GM19023 (cell line): ENCODE measurements around the gene ATP9B.
"Not testable (repeated sequence)": the region's sequence is repeated elsewhere in the genome, so short reads cannot be mapped to it uniquely, and the experiment has no call there.

Experiments used
- ATAC-seq: cut with Tn5 transposase; IDR thresholded peaks from one replicate; pipeline ENCODE4 v1.9.1; 2021; ENCODE audit warnings: mild to moderate bottlenecking, moderate library complexity; ENCODE audit not compliant: unreplicated experiment

The ATP9B gene

GRCh38 chr18:79069717-79070151 lies 540 bp downstream of the ATP9B start:
- no peak for ATAC-seq

DNA sequence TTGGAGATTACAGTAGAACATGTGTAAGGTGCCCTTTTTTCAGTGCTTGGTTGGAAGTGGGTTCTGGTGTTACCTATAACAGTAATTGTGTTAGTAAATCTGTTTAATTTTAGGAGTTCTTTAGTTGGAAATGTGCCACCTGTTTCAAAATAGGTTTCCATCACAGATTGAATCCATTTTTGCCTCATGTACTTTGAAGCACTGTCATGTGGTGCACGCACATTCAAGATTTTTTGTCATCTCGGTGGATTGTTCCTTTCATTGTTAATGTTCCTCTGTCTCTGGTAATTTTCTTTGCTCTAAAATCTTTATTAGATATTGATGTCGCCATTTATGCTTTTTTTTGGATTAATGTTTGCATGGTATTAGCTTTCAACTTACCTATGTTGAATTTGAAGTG lies 1.3 kb downstream of the ATP9B start:
- ATAC-seq = no peak

DNA sequence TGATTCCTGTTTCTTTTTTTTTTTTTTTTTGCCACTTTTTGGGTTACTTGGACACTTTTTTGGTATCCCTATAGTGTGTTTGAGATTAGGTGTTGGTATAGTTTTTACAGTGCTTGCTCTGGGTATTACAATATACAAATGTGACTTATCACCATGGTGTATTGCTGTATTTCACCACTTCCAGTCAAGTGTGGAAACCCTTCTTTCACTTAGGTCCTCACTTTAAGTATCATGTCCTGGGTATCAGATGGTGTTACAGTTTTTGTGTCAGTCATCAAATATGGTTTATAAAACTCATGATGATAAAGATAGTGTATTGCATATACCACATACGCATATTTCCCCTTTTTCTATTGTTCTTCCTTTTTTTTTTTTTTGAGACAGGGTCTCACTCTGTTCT lies 1.8 kb downstream of the ATP9B start:
- ATAC-seq = no peak

DNA sequence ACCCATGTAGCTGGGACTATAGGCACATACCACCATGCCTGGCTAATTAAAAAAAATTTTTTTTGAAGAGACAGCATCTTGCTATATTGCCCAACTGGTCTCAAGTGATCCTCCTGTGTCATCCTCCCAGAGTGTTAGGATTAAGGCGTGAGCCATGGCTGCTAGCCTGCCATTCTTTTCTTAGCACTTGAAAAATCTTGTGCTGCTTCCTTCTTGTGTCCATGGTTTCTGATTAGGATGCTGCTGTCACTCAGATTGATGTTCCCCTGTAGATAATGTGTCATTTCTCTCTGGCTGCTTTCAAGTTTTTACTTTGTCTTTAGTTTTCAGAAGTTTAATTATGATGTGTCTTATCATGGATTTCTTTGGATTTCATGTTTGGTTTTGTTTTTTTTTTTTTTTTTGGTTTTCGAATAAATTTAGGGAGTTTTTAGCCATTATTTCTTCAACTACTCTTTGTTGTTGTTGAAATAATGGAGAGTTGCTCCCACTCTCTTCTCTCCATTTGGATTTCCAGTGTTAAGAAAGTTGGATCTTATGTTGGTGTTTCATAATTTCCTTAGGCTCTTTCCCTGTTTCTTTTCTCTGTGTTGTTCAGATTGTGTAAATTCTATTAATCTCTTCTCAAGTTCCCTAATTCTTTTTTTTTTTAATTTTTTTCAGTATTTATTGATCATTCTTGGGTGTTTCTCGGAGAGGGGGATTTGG lies 2.5 kb downstream of the ATP9B start:
- ATAC-seq = no peak

GRCh38 chr18:79072655-79073054 lies 3.5 kb downstream of the ATP9B start:
- ATAC-seq = not testable (repeated sequence)

DNA sequence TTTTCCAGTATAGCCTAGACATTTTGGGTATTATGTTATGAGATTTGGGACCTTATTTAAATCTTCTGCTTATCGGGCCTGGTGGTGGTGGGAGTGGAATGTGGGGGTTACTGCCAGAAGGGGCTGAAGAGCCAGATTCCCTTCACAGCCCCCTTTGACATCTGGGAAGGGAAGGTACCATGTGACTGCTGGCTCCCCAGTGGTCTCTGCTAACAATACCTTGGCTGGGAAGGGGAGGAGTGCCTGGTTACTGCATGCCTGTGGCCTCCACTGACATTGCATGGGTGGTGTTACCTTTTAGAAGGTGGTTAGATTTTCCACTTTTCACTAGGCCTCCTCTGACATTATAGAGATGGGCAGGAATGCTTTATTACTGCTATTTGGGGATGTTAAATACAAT lies 8.0 kb downstream of the ATP9B start:
- ATAC-seq = no peak

GRCh38 chr18:79078791-79079190 lies 9.6 kb downstream of the ATP9B start:
- not testable (repeated sequence) for ATAC-seq

GRCh38 chr18:79092874-79093273 lies 23.7 kb downstream of the ATP9B start:
- no peak for ATAC-seq

GRCh38 chr18:79093986-79094385 lies 24.8 kb downstream of the ATP9B start:
- ATAC-seq = no peak

DNA sequence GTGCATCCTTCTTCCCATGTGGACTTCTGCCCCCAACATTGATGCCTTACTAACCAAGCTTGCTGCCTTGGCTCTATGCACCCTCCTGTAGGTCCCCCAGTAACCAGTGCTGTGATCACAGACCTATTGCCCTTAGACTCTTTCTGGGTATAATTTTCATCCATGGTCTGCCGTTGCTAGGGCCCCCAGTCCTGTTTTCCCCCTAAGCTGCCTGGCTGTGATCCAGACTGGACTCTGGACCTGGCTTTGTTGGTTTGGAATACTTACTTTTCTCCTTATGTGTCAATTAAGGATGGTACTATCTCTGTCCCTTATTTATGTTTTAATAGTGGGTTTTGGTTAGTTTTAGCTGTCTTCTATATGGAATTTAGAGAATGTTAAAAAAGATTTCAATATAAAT lies 26.0 kb downstream of the ATP9B start:
- no peak for ATAC-seq

- ATAC-seq = no peak
Observed at GRCh38 chr18:79100944-79101343, 31.8 kb downstream of the ATP9B start.

- no peak for ATAC-seq
Observed at GRCh38 chr18:79102886-79103285, 33.7 kb downstream of the ATP9B start.

GRCh38 chr18:79104137-79104536 lies 34.9 kb downstream of the ATP9B start:
- ATAC-seq = no peak

DNA sequence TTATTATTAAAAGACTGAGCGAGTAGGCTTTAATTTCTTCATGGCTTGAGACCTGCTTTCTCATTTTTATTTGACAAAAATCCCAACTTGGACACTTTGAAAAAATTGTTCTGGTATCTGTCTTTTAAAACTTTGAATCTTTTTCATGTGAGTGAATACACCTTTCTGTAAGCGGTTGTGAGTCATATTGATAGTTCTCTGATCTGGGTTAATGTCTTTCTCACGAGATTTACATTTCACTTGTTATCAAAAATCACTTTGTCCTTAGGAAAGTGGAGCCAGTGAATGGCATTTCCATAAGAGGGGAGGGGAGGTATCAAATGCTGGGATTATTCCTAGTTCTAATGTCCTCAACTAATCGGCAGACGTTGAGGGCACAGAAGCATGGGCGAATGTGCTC lies 36.3 kb downstream of the ATP9B start:
- ATAC-seq = no peak

DNA sequence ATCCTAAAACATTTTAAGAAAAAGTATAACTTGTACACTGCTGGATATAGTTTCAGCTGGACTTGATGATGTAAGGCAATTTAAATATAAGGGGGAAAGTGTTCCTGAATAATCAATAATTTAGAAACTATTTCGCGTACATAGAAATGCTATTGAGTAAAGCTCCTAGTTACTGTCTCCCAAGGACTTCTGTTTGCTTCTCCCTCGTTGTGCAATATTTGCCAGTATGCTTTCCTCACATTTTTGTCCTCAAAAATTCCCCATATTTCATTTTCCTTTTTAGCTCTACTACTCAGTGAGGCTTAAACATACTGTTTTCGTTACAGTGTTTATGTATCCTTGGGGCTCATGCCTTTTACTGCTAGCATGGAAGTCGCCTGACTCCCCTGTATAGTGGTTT lies 36.9 kb downstream of the ATP9B start:
- no peak for ATAC-seq

DNA sequence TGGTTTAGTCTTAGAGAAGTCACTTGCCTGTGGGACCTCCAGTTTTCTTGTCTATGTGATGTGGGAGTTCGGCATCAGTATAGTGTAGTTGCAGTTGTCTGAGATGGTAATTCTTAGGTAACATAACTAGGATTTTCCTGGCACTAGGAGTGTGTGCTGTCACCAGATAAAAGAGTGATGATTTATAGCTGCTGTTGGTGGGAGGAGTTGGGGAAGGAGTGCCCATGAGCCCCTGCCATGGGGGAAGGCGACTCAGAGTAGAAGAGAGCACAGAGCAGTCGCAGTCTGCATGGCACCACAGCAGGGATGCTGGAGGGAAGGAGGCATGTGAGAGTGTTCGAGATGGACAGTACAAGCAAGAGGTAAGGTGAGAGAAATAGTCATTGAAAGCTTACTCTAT lies 38.7 kb downstream of the ATP9B start:
- no peak for ATAC-seq

- no peak for ATAC-seq
Observed at GRCh38 chr18:79108549-79109215, 39.5 kb downstream of the ATP9B start.

GRCh38 chr18:79111483-79111882 lies 42.3 kb downstream of the ATP9B start:
- ATAC-seq = no peak

DNA sequence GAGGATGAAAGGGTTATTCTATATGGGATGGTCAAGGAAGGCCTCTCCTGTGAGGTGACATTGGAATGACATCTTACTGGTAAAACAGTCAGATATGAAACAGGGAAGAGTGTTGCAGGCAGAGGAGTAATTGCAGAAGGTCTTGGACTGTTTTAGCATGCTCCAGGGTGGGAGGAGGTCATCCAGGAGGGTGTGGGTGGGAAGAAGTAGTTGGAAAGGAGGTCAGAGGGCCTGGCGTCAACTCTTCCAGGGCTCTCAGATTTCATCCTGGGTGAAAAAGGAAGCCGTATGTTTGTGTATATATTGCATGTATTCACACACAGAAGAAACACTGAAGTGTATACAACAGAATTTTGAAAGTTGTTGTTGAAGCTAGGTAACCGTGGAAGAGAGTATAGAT lies 48.2 kb downstream of the ATP9B start:
- no peak for ATAC-seq

GRCh38 chr18:79117788-79118187 lies 48.6 kb downstream of the ATP9B start:
- ATAC-seq = no peak

- ATAC-seq = no peak
Observed at GRCh38 chr18:79118797-79119196, 49.6 kb downstream of the ATP9B start.

GRCh38 chr18:79121746-79122474 lies 52.7 kb downstream of the ATP9B start:
- no peak for ATAC-seq
